ENCODE data around the gene GRID1.

Gene GRID1

GRCh38 chr10:86353506-86354485, 12.8 kb downstream of the GRID1 start:
- DNase-seq, result no peak

DNA sequence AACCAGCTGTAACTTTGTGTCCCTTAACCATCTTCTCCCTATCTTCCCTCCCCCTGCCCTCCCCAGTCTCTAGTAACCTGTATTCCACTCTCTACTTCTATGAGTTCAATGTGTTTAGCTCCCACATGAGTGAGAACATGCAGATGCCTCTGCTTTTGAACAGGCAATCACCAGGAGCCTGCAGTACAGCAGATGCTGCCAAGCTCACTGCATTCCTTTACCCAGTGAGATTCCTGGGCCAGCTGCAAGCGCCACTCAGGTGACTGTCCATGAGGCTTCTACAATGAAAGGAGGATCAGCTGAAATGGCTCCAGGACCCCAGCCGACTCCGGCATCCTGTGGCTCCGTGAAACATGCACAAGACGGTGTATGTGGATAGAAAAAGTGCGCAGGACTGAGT, 15.7 kb downstream of the GRID1 start:
- no peak for DNase-seq

- DNase-seq, result no peak
Measured at GRCh38 chr10:86349940-86350630, 16.5 kb downstream of the GRID1 start.

DNA sequence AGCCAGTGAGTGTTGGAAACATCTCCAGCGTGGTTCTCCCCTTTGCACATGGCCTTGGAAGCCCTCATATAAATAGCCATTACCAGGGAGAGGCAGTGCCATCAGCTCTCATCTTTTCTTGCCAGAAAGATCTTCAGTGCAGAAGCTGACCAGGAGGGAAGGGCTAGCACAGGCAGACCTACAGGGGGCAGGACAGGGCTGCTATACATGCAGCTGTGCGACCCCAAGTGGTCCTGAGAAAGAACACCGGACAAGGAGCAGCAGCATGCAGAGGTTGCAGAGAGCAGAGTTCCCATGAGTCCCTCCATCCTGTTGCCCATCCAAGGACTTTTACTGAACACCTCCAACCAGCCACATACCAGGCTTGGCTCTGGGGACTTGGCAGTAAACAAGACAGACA, 17.1 kb downstream of the GRID1 start:
- DNase-seq, result no peak

DNA sequence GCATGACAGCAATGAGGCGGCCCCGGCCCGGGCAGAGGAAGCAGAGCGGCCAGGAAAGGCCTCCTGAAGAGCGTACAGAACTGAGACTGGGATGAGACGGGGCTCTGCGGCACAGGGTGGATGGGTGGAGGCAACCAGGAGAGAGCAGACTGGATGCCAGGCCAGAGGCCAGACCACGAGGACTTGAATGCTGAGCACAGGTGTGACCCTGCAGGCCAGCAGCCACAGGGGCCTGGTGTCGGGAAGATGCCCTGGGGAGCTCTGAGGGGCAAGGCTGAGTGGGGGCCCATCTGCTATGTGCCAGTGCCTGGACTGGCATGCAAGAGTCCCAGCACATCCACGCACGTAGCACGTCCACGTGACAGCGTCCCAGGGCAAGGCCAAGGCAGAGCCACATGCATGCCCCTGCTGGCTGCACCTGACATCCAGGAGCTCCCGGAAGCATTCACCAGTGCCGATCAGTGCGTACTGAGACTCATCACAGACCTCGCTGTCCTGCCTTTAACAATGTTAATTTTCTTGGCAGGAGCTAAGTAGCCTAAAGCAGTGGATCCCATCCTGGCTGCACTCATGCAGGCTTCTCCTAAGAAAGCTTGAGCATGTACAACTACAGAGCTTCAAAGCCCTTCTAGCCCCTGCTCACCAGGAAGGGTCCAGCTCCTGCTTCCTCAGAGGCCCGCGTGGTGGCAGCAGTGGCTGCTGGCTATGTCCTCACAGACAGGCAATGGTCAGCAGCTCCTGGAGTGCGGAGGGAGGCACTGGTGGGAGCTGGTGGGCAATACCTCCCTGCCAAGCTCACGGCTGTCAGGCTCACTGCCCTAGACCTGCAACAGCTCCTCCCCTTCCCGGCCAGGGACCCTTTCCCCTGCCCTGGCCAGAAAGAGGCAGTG, 18.0 kb downstream of the GRID1 start:
- no peak for DNase-seq

GRCh38 chr10:86347856-86348255, 18.7 kb downstream of the GRID1 start:
- no peak for DNase-seq

GRCh38 chr10:86346799-86347665, 19.6 kb downstream of the GRID1 start:
- DNase-seq, result no peak

DNA sequence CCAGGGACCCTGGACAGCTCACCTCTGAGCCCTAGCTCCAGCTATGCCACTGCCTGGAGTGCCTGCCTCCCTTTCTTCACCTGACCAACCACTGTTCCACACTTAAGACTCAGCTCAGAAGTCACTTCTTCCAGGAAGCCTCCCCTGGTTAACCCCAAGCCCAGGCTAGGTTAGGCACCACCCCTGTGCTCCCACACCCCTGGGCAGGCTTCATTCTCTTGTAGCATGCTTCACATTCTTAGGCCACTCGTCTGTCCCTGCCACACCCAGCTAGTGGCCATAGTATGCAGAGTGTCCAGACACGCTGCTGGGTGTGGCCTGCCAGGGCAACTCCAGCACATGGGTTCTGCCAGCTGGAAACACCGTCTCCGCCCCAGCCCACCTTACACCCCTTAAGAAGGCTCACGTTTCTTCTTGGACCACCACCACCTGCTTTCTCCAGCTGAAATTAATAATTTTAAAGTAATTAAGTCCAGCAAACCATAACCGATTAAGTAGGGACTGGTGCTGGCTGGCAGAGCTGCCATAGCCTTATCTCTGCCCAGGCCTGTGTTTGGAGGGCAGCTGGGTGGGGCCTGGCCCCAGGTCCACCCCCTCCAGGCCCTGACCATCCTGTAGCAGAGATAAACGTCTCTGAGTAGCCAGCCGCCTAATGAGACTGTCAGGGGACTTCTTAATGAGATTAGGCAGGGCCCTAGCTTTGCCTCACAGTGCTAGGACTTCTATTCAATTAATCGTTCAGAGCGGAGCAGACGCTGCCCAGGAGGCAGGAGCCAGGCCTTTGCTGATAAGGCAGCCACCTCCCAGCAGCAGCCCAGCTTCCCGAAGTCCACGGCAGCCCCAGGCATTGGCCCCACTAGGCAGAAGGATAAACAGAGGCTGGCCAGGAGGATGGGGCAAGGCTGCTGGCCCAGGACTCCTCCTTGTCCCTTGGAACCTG, 20.5 kb downstream of the GRID1 start:
- DNase-seq, result no peak

DNA sequence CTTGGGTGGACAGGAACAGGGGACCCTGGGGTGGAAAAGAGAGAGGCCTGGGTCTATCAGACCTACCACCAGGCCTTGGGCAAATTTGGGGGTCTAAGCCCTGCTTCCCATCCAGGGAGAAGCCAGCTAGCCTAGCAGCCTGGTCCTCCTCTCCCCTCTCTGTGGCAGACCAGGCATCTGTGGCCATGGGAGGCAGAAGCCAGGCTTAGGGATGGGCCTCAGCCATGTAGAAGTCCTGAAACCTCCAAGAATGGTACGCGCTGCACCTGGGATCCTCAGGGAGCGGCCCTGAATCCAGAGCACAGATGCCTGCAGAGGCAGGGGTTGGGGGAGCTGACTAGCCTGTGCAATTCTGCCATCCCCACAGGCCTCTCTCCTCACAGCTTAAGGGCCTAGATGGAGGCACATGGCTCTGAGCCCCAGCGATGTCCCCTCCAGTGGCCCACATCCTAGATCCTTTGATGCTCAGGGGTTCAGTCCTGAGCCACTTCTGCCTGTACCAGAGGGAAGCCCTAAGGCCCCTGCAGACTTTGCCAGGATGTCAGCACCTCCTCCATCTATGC, 21.2 kb downstream of the GRID1 start:
- DNase-seq, result no peak

- DNase-seq, result no peak
Measured at GRCh38 chr10:86344714-86345161, 21.9 kb downstream of the GRID1 start.

DNA sequence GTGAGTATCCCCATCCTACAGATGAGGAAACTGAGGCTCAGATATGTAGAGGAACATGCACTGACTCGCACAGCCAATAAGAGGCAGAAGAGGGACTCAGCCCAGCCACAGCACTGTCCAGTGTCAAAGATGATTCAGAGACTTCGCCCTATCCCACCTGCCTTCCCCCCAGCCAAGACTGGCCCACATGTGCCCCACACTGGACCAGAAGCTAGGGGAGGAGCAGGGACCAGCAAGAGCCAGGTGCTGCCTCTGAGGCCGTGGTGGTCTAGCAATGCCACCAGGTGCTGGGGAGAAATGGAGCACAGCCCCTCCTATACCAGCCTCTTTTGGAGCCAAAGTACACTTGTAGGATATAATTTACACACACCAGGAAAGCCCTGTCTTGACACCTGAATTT, 22.3 kb downstream of the GRID1 start:
- DNase-seq, result no peak

- no peak for DNase-seq
Measured at GRCh38 chr10:86343761-86344160, 22.8 kb downstream of the GRID1 start.

GRCh38 chr10:86342111-86342863, 24.3 kb downstream of the GRID1 start:
- no peak for DNase-seq

- no peak for DNase-seq
Measured at GRCh38 chr10:86341361-86341811, 25.2 kb downstream of the GRID1 start.

DNA sequence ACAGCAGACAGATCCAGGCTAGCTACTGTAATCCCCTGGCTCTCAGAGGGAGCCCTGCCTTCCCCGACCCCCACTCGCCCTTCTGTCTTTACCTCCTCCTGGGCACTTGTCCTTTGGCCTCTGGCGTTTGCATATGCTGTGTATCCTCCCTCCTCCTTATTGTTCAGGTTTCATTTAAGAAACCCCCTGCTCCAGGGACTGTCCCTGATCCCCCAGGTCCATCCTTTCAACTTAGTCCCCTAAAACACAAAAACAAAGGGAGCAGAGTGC, 25.7 kb downstream of the GRID1 start:
- no peak for DNase-seq

DNA sequence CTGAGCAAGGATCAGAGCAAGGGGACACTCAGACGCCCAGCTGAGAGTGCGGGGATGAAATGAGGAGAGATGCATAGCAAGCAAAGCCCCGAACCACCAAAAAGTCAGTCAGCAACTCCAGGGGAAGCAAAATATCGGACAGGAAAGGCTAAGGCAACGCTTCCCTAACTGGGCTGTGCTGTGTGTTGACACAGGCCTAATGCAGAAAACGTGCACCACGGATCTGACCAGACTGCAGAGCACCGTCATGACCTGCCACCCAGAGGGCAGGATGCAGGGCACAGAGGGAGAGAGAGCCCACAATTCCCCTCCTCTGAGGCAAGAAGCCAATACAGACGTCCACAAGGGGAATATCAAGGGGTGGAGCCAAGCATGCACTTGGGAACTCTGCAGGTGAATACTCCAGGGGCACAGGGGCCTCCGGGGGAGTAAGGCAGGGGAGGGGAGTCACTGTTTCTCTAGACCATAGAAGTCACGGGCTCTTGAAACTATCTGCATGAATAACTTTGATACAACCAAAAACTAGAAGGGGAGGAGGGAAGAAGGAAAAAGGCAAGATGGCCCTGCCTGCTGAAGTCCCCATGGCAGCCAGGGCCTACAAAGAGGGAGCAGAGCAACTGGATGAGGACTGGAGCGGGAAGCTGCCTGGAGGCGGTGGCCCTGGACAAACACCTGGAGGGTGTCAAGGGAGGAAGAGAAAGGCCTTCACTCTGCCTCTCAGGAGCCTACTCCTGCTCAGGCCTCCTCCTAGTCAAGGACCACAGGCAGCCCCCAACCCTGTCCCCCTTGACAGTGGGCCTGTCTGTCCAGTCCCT, 26.2 kb downstream of the GRID1 start:
- no peak for DNase-seq

DNA sequence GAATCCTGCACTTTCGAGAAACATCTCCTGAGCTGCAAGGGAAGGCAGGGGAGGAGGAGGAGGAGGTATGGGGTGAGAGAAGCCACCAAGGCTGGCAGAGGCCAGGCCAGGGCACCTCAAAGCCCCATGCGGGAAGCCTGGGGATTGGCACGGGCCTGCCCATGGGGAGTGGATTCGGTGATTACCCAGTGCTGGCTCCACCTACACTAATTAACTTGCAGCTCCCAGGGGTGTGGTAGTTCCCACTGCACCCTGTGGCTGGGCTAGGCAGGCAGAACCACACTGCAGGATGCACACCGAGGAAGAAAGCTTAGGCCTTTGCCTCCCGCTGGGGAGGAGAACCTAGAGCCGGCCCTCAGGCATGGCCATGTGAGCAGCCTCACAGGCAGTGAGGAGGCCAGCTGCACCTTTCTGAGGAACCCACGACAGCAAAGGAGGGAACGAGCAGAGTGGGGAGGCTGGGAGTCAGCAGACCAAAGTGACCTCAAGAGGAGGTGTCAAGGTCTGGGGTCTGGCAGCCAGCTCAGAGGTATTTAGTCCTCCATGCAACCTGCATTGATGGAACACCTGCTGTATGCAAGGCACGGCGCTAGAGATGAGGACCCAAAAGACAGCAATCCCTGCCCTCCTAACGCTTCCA, 27.2 kb downstream of the GRID1 start:
- DNase-seq, result no peak

- no peak for DNase-seq
Measured at GRCh38 chr10:86337121-86337601, 29.4 kb downstream of the GRID1 start.
